ENCODE data around the gene ZBTB20.

Gene ZBTB20

DNA sequence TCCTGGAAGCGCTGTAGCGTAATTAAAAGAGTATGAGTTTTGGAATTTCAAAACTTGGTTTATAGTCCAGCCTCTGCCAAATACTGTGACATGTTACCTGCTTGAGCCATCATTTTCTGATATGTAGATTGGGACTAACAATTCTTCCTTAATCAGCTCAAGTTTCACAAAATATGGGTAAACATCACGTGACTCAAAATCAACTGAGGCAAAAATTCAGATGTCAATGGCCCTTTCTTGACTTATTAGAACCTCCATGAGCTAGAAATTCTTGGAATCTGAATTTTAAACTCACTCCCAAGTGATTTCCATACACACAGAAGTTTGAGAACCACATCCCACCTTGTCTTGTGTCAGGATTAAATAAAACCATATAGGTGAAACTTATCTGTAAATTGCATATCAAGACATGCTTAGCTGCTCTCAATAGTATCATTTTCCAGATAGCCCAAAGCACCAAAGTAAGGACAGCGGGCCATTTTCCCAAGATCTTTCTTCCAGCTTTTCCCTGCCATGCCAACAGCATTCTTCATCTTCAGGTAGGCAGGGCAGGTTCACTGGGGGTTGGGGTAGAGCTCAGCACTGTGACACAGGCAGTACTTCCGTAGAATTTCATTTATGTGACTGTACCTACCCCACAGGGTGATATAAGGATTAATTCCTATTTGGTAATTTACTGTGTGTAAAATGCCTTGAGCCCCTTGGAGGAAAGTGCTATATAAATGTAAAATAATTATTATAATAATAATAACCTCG is 474.2 kb downstream of the ZBTB20 start:
- no peak for DNase-seq (ENCODE audit: low read depth)

DNA sequence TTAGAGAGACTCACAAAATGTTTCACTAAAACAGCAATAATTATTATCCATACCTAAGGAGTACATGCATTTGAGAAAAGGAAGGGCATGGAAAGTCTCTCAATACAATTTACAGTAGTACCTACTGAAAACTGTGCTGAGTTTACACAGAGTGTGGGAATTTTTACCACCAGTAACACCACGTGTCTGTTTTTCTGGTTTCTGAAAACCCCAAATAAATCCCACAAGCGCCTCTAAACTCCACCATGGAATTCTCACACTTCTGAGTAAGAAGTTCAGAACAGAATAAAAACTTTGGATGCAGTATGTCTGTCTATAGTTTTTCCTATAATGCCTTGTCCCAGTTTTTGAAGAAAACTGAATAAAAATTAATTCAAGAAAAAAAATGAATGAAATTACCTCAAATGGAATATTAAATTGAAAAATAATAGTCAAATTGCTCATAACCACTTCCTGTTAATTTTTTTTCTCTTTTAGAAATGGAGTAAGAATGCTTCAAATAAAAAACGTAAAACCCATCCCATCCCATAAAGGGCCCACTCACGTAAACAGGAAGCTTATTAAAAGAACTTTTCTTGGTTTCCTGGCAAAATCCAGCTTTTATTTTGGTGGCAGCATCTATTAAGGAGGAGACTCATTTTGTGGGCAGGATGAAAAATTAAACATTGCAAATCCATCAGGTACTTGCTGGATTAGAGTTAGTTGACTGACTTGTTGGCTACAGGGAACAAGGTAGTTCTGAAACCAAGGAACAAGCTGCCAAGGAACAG is 475.2 kb downstream of the ZBTB20 start:
- DNase-seq (ENCODE audit: low read depth): no peak

GRCh38 chr3:114669614-114670013 is 477.5 kb downstream of the ZBTB20 start:
- DNase-seq (ENCODE audit: low read depth): no peak

GRCh38 chr3:114668099-114668498 is 479.0 kb downstream of the ZBTB20 start:
- no peak for DNase-seq (ENCODE audit: low read depth)

DNA sequence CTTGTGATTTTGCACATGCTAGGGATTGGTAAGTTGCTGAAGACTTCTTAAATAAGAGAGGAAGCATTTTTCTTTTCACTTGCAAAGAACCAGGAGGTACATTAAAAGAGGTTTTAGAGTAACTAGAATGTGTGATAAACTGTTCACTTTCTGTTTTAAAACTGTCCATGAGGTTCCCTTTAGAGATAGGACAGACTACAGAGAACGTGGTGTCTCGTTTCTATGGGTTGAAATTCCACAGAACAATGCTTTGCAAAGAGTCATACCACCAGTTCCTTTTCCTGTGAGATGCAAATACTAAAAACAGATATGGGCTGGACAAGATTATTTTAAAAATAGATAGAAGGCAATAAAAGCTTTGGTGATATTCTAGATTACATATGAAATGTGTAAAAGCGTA is 480.5 kb downstream of the ZBTB20 start:
- no peak for DNase-seq (ENCODE audit: low read depth)

- DNase-seq (ENCODE audit: low read depth): no peak
Observed at GRCh38 chr3:114664006-114664405, 483.1 kb downstream of the ZBTB20 start.

DNA sequence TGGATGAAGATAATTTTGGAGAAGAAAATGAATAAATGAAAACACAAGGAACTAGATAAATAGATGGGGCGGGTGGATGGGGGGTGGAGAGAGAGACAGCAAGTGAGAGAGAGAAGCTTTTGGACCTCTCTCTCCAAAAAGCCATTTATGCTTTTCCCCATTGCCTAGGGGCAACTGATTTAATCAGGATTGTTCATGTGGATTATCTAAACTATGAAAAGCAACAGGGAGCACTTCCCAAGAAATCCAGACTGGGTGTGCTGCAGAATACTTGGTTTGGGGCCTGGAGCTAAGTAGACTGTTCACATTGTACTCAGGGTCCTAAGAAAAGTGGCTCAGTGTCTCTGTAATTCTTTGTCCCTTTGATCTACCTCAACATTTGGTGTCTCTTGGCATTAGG is 486.3 kb downstream of the ZBTB20 start:
- DNase-seq (ENCODE audit: low read depth): no peak

DNA sequence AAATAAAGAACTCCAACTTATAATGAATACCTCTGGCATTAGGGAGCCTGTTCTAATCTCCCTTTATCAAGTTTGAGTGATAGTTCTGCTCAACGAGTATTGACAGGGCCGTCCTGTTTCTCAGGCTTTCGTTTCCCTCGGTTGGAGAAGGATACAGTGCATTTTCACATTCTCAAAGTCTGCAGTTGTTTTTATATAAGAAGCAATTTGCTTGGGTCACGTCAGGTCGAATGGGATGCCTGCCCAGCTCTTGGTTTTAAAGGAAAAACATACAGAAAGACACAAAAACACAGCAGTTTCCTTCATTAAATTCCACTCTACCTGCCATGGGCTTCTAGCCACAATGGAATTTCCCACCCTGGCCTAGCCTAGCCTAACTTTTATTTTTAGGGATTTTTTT is 487.0 kb downstream of the ZBTB20 start:
- no peak for DNase-seq (ENCODE audit: low read depth)

GRCh38 chr3:114659109-114660061 is 487.7 kb downstream of the ZBTB20 start:
- DNase-seq (ENCODE audit: low read depth): no peak

DNA sequence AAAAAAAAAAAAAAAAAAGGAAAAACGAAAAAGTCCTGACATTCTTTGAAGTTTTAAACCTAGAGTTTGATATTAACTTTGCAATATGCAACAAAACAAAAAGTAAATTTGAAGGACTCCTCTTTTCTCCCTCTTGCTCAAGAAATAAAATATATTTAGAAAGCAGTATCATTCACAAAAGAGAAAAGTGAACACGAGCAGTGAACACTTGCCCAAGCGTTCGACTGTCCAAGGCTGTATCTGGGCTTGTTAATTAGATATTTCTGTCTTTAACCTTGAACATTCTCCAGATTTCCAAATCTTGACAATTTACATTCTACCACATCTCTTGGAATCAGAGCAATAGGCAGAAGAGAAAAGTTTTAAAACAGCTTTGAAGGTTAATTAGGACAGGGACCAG is 495.5 kb downstream of the ZBTB20 start:
- DNase-seq (ENCODE audit: low read depth): no peak

GRCh38 chr3:114650808-114651207 is 496.3 kb downstream of the ZBTB20 start:
- DNase-seq (ENCODE audit: low read depth): no peak

- no peak for DNase-seq (ENCODE audit: low read depth)
Observed at GRCh38 chr3:114649331-114649730, 497.8 kb downstream of the ZBTB20 start.

DNA sequence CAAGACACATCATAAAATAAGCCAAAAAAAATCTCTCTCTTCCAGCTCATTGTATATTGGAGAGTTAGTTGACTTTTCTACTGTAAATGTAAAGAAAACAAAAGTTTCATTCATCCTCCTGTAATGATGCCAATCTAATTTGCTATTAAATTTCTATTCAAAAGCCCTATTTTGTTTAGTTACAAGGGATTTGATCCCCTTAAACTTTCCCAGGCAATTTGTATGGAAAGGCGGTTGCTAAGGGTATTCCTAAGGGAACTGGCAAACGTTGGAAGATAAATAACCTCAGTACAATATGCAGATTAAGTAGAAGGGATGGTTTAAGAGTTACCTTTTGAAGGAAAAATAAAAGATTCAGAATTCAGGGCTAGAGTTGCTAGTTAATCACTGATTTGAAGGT is 500.6 kb downstream of the ZBTB20 start:
- DNase-seq (ENCODE audit: low read depth): no peak

DNA sequence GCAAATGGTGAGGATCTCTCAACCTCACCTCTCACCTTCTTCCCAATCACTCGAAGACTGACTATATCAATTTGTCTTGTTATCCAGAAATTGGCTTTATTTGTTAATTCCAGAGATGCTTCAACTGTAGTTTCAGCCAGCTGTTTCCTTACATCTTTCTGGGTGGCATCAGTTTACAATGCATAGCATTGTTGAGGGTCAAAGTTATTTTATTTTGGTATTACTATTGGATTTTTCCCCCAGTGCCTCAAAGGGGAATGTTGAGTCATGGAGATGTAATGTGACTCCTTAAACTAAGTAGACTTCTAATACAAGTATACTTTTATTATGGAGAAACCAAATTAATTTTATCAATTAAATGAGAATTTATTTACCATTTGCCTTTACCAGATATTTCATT is 501.7 kb downstream of the ZBTB20 start:
- no peak for DNase-seq (ENCODE audit: low read depth)

DNA sequence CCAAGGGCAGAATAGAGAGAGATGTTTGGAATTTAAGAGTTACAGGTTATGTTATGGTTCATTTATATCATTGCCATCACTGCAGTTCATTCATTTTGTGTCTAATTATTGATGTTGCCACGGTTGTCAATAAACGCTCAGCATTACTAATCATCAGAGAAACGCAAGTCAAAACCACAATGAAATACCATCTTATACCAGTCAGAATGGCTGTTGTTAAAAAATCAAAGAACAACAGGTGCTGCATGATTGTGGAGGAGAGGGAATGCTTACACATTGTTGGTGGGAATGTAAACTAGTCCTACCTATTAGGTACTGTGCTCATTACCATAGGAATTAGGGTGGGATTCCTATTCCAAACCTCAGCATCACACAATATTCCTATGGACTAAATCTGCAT is 502.7 kb downstream of the ZBTB20 start:
- no peak for DNase-seq (ENCODE audit: low read depth)

GRCh38 chr3:114642951-114643741 is 503.9 kb downstream of the ZBTB20 start:
- no peak for DNase-seq (ENCODE audit: low read depth)

- no peak for DNase-seq (ENCODE audit: low read depth)
Observed at GRCh38 chr3:114640126-114640525, 507.0 kb downstream of the ZBTB20 start.

DNA sequence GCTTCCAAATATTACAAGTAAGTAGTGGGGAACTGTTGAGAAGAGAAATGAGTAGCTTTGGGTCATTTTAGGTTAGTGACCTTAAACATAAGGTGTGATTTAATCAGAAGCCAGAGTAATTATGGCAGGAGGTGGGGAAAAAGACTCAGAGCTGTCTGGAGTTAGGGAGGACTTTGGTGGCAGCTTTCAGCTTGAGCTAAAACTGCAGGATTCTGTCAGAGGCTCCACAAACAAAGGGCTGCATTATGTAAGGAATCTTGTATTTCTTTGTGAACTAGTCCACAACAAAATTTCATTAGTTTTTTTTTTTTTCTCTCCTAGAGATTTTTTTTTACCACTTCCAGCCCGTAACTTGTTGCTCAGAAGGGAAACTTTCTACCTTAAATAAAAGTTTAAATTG is 507.9 kb downstream of the ZBTB20 start:
- no peak for DNase-seq (ENCODE audit: low read depth)

GRCh38 chr3:114635878-114636277 is 511.2 kb downstream of the ZBTB20 start:
- DNase-seq (ENCODE audit: low read depth): no peak

- no peak for DNase-seq (ENCODE audit: low read depth)
Observed at GRCh38 chr3:114634635-114635034, 512.5 kb downstream of the ZBTB20 start.

GRCh38 chr3:114632757-114633424 is 514.2 kb downstream of the ZBTB20 start:
- DNase-seq (ENCODE audit: low read depth): no peak

Data from CMK (cell line).